Vagina (tissue), 2 donors: Measurements from ENCODE around the gene NUDT14. TPM values are rescaled to one million over a fixed set of nuclear protein-coding genes. Genes with fewer than 3 reads are reported as not detected.

Experiments used
- DNase-seq, 2 donors: peaks; one replicate each; pipeline ENCODE4 v3.0.0-alpha.2; 2017; ENCODE audit errors: extremely low spot score in 2 of 2
- H3K27ac ChIP-seq: fragments of 200-600 bp; sonication (generic); one replicate; pipeline ENCODE4 v1.5.1; 2019
- H3K27me3 ChIP-seq: fragments of 200-600 bp; sonication (generic); one replicate; pipeline ENCODE4 v1.5.1; 2019
- H3K36me3 ChIP-seq, 2 donors: fragments of 200-600 bp; sonication (generic); one replicate each; pipeline ENCODE4 v1.5.1; 2017 to 2019
- H3K4me1 ChIP-seq: fragments of 200-600 bp; sonication (generic); one replicate; pipeline ENCODE4 v1.5.1; 2019
- H3K4me3 ChIP-seq, 2 donors: fragments of 200-600 bp; sonication (generic); 1 replicate in 1 of 2; 2 replicates in 1 of 2; pipeline ENCODE4 v1.5.1; 2016 to 2019
- H3K9me3 ChIP-seq: fragments of 200-600 bp; sonication (generic); one replicate; pipeline ENCODE4 v1.5.1; 2019
- POLR2A ChIP-seq, 2 donors: fragments of 450-650 bp; IDR thresholded peaks; one replicate each; pipeline ENCODE4 v1.6.1; 2017; ENCODE audit warnings: antibody characterized with exemption in 2 of 2, mild to moderate bottlenecking in 2 of 2, moderate library complexity in 2 of 2
- POLR2AphosphoS5 ChIP-seq, 2 donors: sonication (generic); formaldehyde crosslinking; IDR thresholded peaks; one replicate each; pipeline ENCODE4 v1.9.0; 2017; ENCODE audit warnings: antibody characterized with exemption in 2 of 2, mild to moderate bottlenecking in 2 of 2, low read depth in 1 of 2; ENCODE audit not compliant: insufficient read depth in 1 of 2
- intact Hi-C: fragments of 100-400 bp; cut with DNase I; formaldehyde crosslinking; loops from one replicate; pipeline ENCODE4 v1.15.1; 2023
- total RNA-seq: library from RNA; depleted of rRNA; stranded (reverse); fragments of >200 nt; gene quantifications from one replicate; pipeline ENCODE4 v1.2.3, GENCODE V29; 2016
- TF ChIP-seq, protein P1 (sequence below), 3 experiments: fragments of 450-650 bp in 2 of 3; fragments of 200-600 bp in 1 of 3; sonication (generic) in 1 of 3; IDR thresholded peaks; one replicate each; pipeline ENCODE4 v1.5.1; 2017 to 2019; ENCODE audit warnings: antibody characterized with exemption in 3 of 3, mild to moderate bottlenecking in 2 of 3, moderate library complexity in 2 of 3

Gene NUDT14
- total RNA-seq, 1 donor from 2014 or later: 11.0 TPM

GRCh38 chr14:105220699-105221597, 39.8 kb upstream of the NUDT14 start:
- no peak overlapping the region for H3K27ac ChIP-seq
- no peaks in the 10 kb centered on the region for H3K27me3 ChIP-seq
- intact Hi-C loops: no loop called here
- H3K36me3 ChIP-seq: peaks cover 0 to 71% of the 10 kb centered on the region in 2 donors
- H3K4me1 ChIP-seq: no peaks in the 10 kb centered on the region
- H3K9me3 ChIP-seq: no peaks in the 10 kb centered on the region
- H3K4me3 ChIP-seq: no peak overlapping the region
- TF ChIP-seq POLR2AphosphoS5 (IDR thresholded peaks at IDR 0.05; ENCODE audit: insufficient read depth in 1 of 2, low read depth in 1 of 2) (no peak), POLR2A (IDR thresholded peaks at IDR 0.05) (no peak)
- TF ChIP-seq, protein P1, sequence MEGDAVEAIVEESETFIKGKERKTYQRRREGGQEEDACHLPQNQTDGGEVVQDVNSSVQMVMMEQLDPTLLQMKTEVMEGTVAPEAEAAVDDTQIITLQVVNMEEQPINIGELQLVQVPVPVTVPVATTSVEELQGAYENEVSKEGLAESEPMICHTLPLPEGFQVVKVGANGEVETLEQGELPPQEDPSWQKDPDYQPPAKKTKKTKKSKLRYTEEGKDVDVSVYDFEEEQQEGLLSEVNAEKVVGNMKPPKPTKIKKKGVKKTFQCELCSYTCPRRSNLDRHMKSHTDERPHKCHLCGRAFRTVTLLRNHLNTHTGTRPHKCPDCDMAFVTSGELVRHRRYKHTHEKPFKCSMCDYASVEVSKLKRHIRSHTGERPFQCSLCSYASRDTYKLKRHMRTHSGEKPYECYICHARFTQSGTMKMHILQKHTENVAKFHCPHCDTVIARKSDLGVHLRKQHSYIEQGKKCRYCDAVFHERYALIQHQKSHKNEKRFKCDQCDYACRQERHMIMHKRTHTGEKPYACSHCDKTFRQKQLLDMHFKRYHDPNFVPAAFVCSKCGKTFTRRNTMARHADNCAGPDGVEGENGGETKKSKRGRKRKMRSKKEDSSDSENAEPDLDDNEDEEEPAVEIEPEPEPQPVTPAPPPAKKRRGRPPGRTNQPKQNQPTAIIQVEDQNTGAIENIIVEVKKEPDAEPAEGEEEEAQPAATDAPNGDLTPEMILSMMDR (IDR thresholded peaks at IDR 0.05): no peak
- no peak for DNase-seq

GRCh38 chr14:105219753-105220152, 38.6 kb upstream of the NUDT14 start:
- Histone ChIP-seq H3K4me1 (no peaks in the 10 kb centered on the region), H3K4me3 (no peak overlapping the region), H3K9me3 (no peaks in the 10 kb centered on the region), H3K36me3 (peaks cover 0 to 63% of the 10 kb centered on the region in 2 donors), H3K27ac (no peak overlapping the region), H3K27me3 (no peaks in the 10 kb centered on the region)
- intact Hi-C loops: loop anchor here (10.0 kb wide), 1 partner anchor 275 kb away; the partner anchor contains the start of gene TEDC1
- TF ChIP-seq, protein P1 (IDR thresholded peaks at IDR 0.05): no peak
- no peak for TF ChIP-seq POLR2A (IDR thresholded peaks at IDR 0.05)
- no peak for TF ChIP-seq POLR2AphosphoS5 (IDR thresholded peaks at IDR 0.05; ENCODE audit: insufficient read depth in 1 of 2, low read depth in 1 of 2)
- DNase-seq: no peak

GRCh38 chr14:105219043-105219612, 38.0 kb upstream of the NUDT14 start:
- H3K36me3 ChIP-seq: peaks cover 0 to 59% of the 10 kb centered on the region in 2 donors
- intact Hi-C loops: loop anchor here (10.0 kb wide), 1 partner anchor 276 kb away; the partner anchor contains the start of gene TEDC1
- no peaks in the 10 kb centered on the region for H3K27me3 ChIP-seq
- H3K4me3 ChIP-seq: no peak overlapping the region
- H3K9me3 ChIP-seq: no peaks in the 10 kb centered on the region
- TF ChIP-seq, protein P1 (IDR thresholded peaks at IDR 0.05): no peak
- TF ChIP-seq POLR2AphosphoS5 (IDR thresholded peaks at IDR 0.05; ENCODE audit: insufficient read depth in 1 of 2, low read depth in 1 of 2): no peak
- TF ChIP-seq POLR2A (IDR thresholded peaks at IDR 0.05): no peak
- H3K4me1 ChIP-seq: no peaks in the 10 kb centered on the region
- no peak overlapping the region for H3K27ac ChIP-seq
- DNase-seq: no peak

DNA sequence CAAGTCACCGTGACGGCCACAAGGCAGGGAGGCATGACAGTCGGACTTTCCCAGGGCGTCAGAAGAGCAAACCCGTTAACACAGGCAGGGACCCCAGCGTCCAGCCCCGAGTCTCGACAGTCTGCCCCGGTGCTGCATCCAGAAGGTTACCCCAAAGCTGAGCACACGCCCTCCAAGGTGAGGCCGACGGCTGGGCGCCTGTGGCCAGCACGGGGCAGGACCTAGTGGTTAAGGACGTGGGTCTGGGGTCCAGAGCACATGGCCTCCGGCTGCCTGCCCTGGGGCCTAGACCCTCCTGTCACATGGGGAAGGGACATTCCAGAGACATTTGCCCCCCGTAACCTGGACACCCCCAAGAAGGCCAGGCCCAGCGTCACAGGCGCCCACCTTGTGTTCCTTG, 37.5 kb upstream of the NUDT14 start:
- Histone ChIP-seq H3K4me1 (no peaks in the 10 kb centered on the region), H3K27me3 (no peaks in the 10 kb centered on the region), H3K27ac (no peak overlapping the region), H3K9me3 (no peaks in the 10 kb centered on the region), H3K4me3 (no peak overlapping the region), H3K36me3 (peaks cover 0 to 61% of the 10 kb centered on the region in 2 donors)
- no peak for DNase-seq
- intact Hi-C loops: loop anchor here (10.0 kb wide), 1 partner anchor 276 kb away; the partner anchor contains the start of gene TEDC1
- TF ChIP-seq, protein P1 (IDR thresholded peaks at IDR 0.05): no peak
- TF ChIP-seq POLR2AphosphoS5 (IDR thresholded peaks at IDR 0.05; ENCODE audit: insufficient read depth in 1 of 2, low read depth in 1 of 2) (no peak), POLR2A (IDR thresholded peaks at IDR 0.05) (no peak)
